NCI-H2227 (cell line): ENCODE data around the gene NEDD4L.
A peak's percentile ranks its signal among the peaks of the same experiment; 100 is the strongest.

Experiments used
- DNase-seq: peaks from one replicate; lab custom pipeline; 2025; ENCODE audit not compliant: unreplicated experiment; lab: John Stamatoyannopoulos, UW

Gene NEDD4L

GRCh38 chr18:58309099-58309498 is 265.1 kb downstream of the NEDD4L start:
- DNase-seq = no peak

GRCh38 chr18:58309610-58310239 is 265.7 kb downstream of the NEDD4L start:
- DNase-seq = no peak

GRCh38 chr18:58310517-58310916 is 266.5 kb downstream of the NEDD4L start:
- peak; percentile 25 for DNase-seq

GRCh38 chr18:58311390-58311789 is 267.4 kb downstream of the NEDD4L start:
- no peak for DNase-seq

GRCh38 chr18:58313491-58314032 is 269.5 kb downstream of the NEDD4L start:
- no peak for DNase-seq

GRCh38 chr18:58314284-58314683 is 270.3 kb downstream of the NEDD4L start:
- DNase-seq = peak; percentile 60

GRCh38 chr18:58315041-58315440 is 271.0 kb downstream of the NEDD4L start:
- DNase-seq = no peak

GRCh38 chr18:58315739-58316215 is 271.8 kb downstream of the NEDD4L start:
- DNase-seq = no peak

- no peak for DNase-seq
Observed at GRCh38 chr18:58316396-58317342, 272.6 kb downstream of the NEDD4L start.

- no peak for DNase-seq
Observed at GRCh38 chr18:58319719-58320118, 275.7 kb downstream of the NEDD4L start.

- DNase-seq = no peak
Observed at GRCh38 chr18:58320907-58321561, 277.0 kb downstream of the NEDD4L start.

- DNase-seq = peak; percentile 72
Observed at GRCh38 chr18:58321986-58322385, 278.0 kb downstream of the NEDD4L start.

GRCh38 chr18:58322464-58322863 is 278.4 kb downstream of the NEDD4L start:
- DNase-seq = no peak

- DNase-seq = no peak
Observed at GRCh38 chr18:58323866-58324762, 280.1 kb downstream of the NEDD4L start.

- no peak for DNase-seq
Observed at GRCh38 chr18:58324824-58325480, 280.9 kb downstream of the NEDD4L start.

GRCh38 chr18:58325494-58325893 is 281.5 kb downstream of the NEDD4L start:
- no peak for DNase-seq

GRCh38 chr18:58334061-58334460 is 290.0 kb downstream of the NEDD4L start:
- no peak for DNase-seq

- peak; percentile 92 for DNase-seq
Observed at GRCh38 chr18:58335223-58335622, 291.2 kb downstream of the NEDD4L start.

- no peak for DNase-seq
Observed at GRCh38 chr18:58335821-58336220, 291.8 kb downstream of the NEDD4L start.

GRCh38 chr18:58336605-58337004 is 292.6 kb downstream of the NEDD4L start:
- no peak for DNase-seq
